Gastrocnemius medialis (tissue), 4 donors: ENCODE measurements around the gene SLC1A4.
"Not testable (repeated sequence)": the region's sequence is repeated elsewhere in the genome, so short reads cannot be mapped to it uniquely, and the experiment has no call there.

ENCODE experiments used
- POLR2A ChIP-seq, 2 donors: fragments of 450-650 bp; IDR thresholded peaks; one replicate each; pipeline ENCODE4 v1.6.1; 2017; ENCODE audit warnings: antibody characterized with exemption in 2 of 2, mild to moderate bottlenecking in 2 of 2, moderate library complexity in 2 of 2
- TF ChIP-seq, protein P1 (sequence below), 5 experiments: fragments of 450-650 bp in 3 of 5; fragments of 200-600 bp in 2 of 5; sonication (generic) in 2 of 5; IDR thresholded peaks in 4 of 5; conservative IDR thresholded peaks in 1 of 5; 1 replicate in 4 of 5; 2 replicates in 1 of 5; pipeline ENCODE4 v1.5.1; 2016 to 2019; ENCODE audit warnings: antibody characterized with exemption in 5 of 5, mild to moderate bottlenecking in 3 of 5, moderate library complexity in 3 of 5

DNA sequence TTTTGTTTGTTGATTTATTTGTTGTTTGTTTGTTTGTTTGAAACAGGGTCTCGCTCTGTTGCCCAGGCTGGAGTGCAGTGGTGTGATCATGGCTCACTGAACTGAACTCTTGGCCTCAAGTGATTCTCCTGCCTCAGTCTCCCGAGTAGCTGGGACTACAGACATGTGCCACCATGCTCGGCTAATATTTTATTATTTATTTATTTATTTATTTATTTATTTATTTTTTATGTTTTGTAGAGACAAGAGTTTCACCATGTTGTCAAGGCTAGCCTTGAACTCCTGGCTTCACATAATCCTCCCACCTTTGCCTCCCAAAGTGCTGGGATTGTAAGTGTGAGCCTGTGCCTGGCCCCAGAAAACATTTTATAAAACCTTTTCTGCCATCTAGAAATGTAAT lies 15.0 kb downstream of the SLC1A4 start:
- TF ChIP-seq, protein P1, sequence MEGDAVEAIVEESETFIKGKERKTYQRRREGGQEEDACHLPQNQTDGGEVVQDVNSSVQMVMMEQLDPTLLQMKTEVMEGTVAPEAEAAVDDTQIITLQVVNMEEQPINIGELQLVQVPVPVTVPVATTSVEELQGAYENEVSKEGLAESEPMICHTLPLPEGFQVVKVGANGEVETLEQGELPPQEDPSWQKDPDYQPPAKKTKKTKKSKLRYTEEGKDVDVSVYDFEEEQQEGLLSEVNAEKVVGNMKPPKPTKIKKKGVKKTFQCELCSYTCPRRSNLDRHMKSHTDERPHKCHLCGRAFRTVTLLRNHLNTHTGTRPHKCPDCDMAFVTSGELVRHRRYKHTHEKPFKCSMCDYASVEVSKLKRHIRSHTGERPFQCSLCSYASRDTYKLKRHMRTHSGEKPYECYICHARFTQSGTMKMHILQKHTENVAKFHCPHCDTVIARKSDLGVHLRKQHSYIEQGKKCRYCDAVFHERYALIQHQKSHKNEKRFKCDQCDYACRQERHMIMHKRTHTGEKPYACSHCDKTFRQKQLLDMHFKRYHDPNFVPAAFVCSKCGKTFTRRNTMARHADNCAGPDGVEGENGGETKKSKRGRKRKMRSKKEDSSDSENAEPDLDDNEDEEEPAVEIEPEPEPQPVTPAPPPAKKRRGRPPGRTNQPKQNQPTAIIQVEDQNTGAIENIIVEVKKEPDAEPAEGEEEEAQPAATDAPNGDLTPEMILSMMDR (IDR thresholded peaks at IDR 0.05 in 4 of 5, conservative IDR thresholded peaks at IDR 0.05 in 1 of 5), result not testable (repeated sequence)
- not testable (repeated sequence) for TF ChIP-seq POLR2A (IDR thresholded peaks at IDR 0.05)
